Retinal pigment epithelial cell (primary cell): ENCODE results near the gene FRMD4B.
A peak's percentile ranks its signal among the peaks of the same experiment; 100 is the strongest.

Experiments used
- DNase-seq: peaks from one replicate; pipeline ENCODE4 v3.0.0-alpha.2; 2010; ENCODE audit warnings: low read depth
- H3K4me3 ChIP-seq: 2 replicates; pipeline ENCODE4 v1.5.1; 2011; ENCODE audit warnings: mild to moderate bottlenecking, low read length, control low read depth, moderate library complexity
- CTCF ChIP-seq: conservative IDR thresholded peaks from 2 replicates; pipeline ENCODE4 v1.5.1; 2011; ENCODE audit warnings: low read depth, low read length, control low read depth, inconsistent platforms

FRMD4B gene

DNA sequence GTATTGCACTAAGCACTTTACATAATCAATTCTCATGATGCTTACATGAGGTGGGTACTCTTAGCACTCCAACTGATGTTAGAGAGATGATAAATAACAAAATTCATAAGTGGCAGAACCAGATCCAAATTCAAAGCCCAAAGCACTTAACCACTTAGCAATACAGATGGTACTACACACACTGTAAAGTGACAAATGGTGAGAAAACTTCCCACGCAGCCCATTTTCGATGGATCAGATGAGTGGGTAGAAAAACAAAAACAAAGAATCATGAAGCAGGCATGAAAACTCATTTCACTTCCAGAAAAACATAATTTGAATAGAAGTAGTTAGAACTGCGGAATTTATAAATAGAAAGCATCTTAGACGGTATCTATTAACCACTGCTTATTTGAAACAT lies 66.2 kb downstream of the FRMD4B start:
- no peak for TF ChIP-seq CTCF
- H3K4me3 ChIP-seq = no peak overlapping the region
- no peak for DNase-seq

DNA sequence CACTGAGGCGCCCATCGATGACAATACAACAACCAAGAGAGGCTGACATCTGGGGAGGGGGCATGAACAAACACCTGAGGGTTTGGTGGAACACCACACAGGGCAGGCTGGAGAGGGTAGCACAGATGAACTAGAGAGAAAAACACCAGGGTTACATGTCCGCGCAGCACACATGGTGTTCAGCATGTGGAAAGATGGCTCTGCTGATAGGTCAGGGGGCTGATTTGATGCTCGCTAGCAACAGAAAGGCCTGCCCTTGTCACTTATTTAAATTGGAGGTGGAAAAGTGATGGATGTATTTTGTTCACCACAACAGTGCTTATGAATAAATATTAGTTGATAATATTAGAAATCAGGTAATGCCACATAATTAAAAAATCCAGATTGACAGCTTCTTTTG lies 67.5 kb downstream of the FRMD4B start:
- no peak for DNase-seq
- TF ChIP-seq CTCF = no peak
- no peak overlapping the region for H3K4me3 ChIP-seq

DNA sequence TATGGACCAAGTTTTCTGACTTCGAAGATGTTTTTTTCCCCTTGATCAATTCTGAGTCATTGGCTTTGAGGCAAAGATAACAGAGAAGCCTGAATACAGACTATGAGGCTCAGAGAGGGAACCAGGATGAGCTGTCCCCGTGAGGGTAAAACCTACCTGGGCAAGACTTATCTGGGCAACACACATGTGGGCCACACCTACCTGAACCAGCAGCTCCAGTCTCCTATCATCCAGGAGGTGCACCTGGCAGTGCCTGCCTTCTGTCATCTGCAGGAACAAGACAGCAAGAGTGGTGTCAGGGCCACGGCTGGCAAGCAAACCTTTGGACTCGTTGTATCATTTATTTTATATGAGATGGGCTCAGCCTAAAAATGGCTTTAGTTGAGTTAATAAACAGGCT lies 72.6 kb downstream of the FRMD4B start:
- H3K4me3 ChIP-seq = no peak overlapping the region
- DNase-seq = no peak
- TF ChIP-seq CTCF = no peak

GRCh38 chr3:69309814-69310213 lies 76.1 kb downstream of the FRMD4B start:
- no peak overlapping the region for H3K4me3 ChIP-seq
- TF ChIP-seq CTCF = peak; percentile 71
- peak; percentile 20 for DNase-seq

DNA sequence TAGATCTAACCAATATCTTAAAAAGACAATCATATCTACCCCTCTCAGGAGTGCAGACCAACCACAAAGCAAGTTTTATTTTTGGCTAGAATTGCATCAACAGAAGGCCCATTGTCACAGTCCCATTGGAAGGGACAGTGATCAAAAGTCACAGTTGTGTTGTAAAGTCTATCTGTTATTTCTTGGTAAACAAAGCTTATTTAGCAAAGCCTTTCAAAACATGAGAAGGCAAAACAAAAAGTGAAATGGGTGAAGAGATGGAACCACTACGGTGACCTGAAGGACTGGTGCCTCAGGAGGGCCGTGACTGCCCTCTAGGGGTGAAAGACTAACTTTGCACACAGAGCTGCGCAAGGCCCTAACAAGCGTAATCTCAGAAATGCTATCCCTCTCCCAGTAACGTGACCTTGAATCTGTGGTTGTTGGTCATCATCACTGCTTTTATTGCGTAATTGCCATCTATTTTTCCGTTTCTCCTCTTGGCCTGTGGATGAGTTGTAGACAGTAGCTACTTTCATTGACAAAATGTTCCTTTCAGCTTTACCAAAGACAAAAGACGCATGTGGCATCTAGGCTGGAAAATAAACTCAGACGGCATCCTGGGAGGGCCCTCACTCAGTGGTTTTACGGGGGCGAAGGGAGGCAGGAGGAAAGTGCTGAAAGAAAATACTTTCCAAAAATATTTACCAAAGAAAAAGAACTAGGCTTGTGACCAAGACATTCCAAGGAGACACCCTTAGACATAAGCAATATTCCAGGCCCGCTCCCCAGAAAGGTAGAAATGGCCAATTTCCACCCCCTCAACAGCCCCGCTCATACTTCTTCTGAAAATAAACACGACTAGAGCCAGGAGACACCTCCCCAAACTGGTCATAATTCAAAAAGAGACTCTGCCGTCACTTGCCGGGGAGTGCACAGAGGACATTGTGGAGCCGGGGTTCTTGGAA lies 79.4 kb downstream of the FRMD4B start:
- DNase-seq = peak; percentile 44

GRCh38 chr3:69305011-69305410 lies 80.9 kb downstream of the FRMD4B start:
- TF ChIP-seq CTCF = no peak
- peak; percentile 44 for DNase-seq
- no peak overlapping the region for H3K4me3 ChIP-seq

More for the DNA sequence above, 79.4 kb downstream of the FRMD4B start:
- H3K4me3 ChIP-seq = no peak overlapping the region
- TF ChIP-seq CTCF = peak; percentile 96

GRCh38 chr3:69304396-69304795 lies 81.5 kb downstream of the FRMD4B start:
- H3K4me3 ChIP-seq = no peak overlapping the region
- DNase-seq = no peak
- no peak for TF ChIP-seq CTCF
